Muscle layer of colon (tissue), 2 donors: ENCODE measurements around the gene AHRR.
"Not testable (repeated sequence)": the region's sequence is repeated elsewhere in the genome, so short reads cannot be mapped to it uniquely, and the experiment has no call there.

Experiments used
- H3K27ac ChIP-seq: one replicate; pipeline ENCODE4 v1.7.0; 2013; ENCODE audit warnings: low read depth, mild to moderate bottlenecking, low read length, moderate library complexity
- H3K27me3 ChIP-seq, 2 donors: one replicate each; pipeline ENCODE4 v1.7.0; 2013; ENCODE audit warnings: low read length in 2 of 2, mild to moderate bottlenecking in 2 of 2; ENCODE audit not compliant: insufficient read depth in 2 of 2, control insufficient read depth in 1 of 2
- H3K36me3 ChIP-seq: one replicate; pipeline ENCODE4 v1.7.0; 2013; ENCODE audit warnings: mild to moderate bottlenecking, low read length; ENCODE audit not compliant: insufficient read depth
- H3K4me1 ChIP-seq: one replicate; pipeline ENCODE4 v1.7.0; 2013; ENCODE audit warnings: mild to moderate bottlenecking, low read length; ENCODE audit not compliant: insufficient read depth
- H3K4me3 ChIP-seq, 2 donors: one replicate each; pipeline ENCODE4 v1.7.0; 2013; ENCODE audit warnings: low read length in 2 of 2, low read depth in 1 of 2, mild to moderate bottlenecking in 1 of 2, moderate library complexity in 1 of 2
- H3K9ac ChIP-seq: one replicate; pipeline ENCODE4 v1.7.0; 2013; ENCODE audit warnings: low read length
- H3K9me3 ChIP-seq: one replicate; pipeline ENCODE4 v1.7.0; 2013; ENCODE audit warnings: mild to moderate bottlenecking, low read length
- donor health status: abdominal sarcoma.
- donor health status: Adenocarcinoma of cecum.

The AHRR gene

GRCh38 chr5:399296-400281 lies 78.1 kb downstream of the AHRR start:
- Histone ChIP-seq H3K27ac (no peak overlapping the region), H3K4me3 (peak overlapping the region in 1 of 2 donors; percentile 41), H3K9ac (no peak overlapping the region)

GRCh38 chr5:400282-401145 lies 79.0 kb downstream of the AHRR start:
- Histone ChIP-seq H3K9me3 (no peaks in the 10 kb centered on the region), H3K4me1 (peaks cover 12% of the 10 kb centered on the region), H3K4me3 (peak overlapping the region in 1 of 2 donors; percentile 41), H3K27me3 (no peaks in the 10 kb centered on the region), H3K9ac (no peak overlapping the region), H3K27ac (no peak overlapping the region), H3K36me3 (no peaks in the 10 kb centered on the region)

More at GRCh38 chr5:399296-400281, 78.1 kb downstream of the AHRR start:
- Histone ChIP-seq H3K36me3 (no peaks in the 10 kb centered on the region), H3K4me1 (peaks cover 12% of the 10 kb centered on the region), H3K9me3 (no peaks in the 10 kb centered on the region), H3K27me3 (no peaks in the 10 kb centered on the region)

- H3K4me1 ChIP-seq: peaks cover 12% of the 10 kb centered on the region
- no peak overlapping the region for H3K9ac ChIP-seq
- H3K27ac ChIP-seq: no peak overlapping the region
- no peaks in the 10 kb centered on the region for H3K27me3 ChIP-seq
- no peaks in the 10 kb centered on the region for H3K9me3 ChIP-seq
- no peak overlapping the region for H3K4me3 ChIP-seq
- no peaks in the 10 kb centered on the region for H3K36me3 ChIP-seq
Measured at GRCh38 chr5:401146-402034, 79.9 kb downstream of the AHRR start.

GRCh38 chr5:402219-402614 lies 80.7 kb downstream of the AHRR start:
- H3K4me3 ChIP-seq, H3K27ac ChIP-seq: not testable (repeated sequence)

GRCh38 chr5:402615-403359 lies 81.3 kb downstream of the AHRR start:
- no peak overlapping the region for H3K9ac ChIP-seq
- no peaks in the 10 kb centered on the region for H3K36me3 ChIP-seq
- no peak overlapping the region for H3K27ac ChIP-seq
- H3K9me3 ChIP-seq: no peaks in the 10 kb centered on the region
- no peaks in the 10 kb centered on the region for H3K27me3 ChIP-seq
- peaks cover 12% of the 10 kb centered on the region for H3K4me1 ChIP-seq
- H3K4me3 ChIP-seq: no peak overlapping the region

More at GRCh38 chr5:402219-402614, 80.7 kb downstream of the AHRR start:
- H3K9me3 ChIP-seq, H3K9ac ChIP-seq, H3K36me3 ChIP-seq, H3K27me3 ChIP-seq: not testable (repeated sequence)
- peaks cover 12% of the 10 kb centered on the region for H3K4me1 ChIP-seq

GRCh38 chr5:403995-404394 lies 82.5 kb downstream of the AHRR start:
- H3K9me3 ChIP-seq: no peaks in the 10 kb centered on the region
- H3K27me3 ChIP-seq: no peaks in the 10 kb centered on the region
- no peak overlapping the region for H3K9ac ChIP-seq
- H3K4me1 ChIP-seq: peaks cover 12% of the 10 kb centered on the region
- no peak overlapping the region for H3K27ac ChIP-seq
- H3K4me3 ChIP-seq: no peak overlapping the region
- H3K36me3 ChIP-seq: no peaks in the 10 kb centered on the region

- Histone ChIP-seq H3K9me3 (no peaks in the 10 kb centered on the region), H3K27me3 (no peaks in the 10 kb centered on the region), H3K4me3 (no peak overlapping the region), H3K36me3 (no peaks in the 10 kb centered on the region), H3K4me1 (peaks cover 7% of the 10 kb centered on the region), H3K9ac (no peak overlapping the region), H3K27ac (no peak overlapping the region)
Measured at GRCh38 chr5:404666-405241, 83.2 kb downstream of the AHRR start.

- H3K4me1 ChIP-seq: peaks cover under 1% of the 10 kb centered on the region
- H3K9ac ChIP-seq: no peak overlapping the region
- H3K9me3 ChIP-seq: no peaks in the 10 kb centered on the region
- no peak overlapping the region for H3K27ac ChIP-seq
- H3K27me3 ChIP-seq: no peaks in the 10 kb centered on the region
- no peak overlapping the region for H3K4me3 ChIP-seq
- H3K36me3 ChIP-seq: no peaks in the 10 kb centered on the region
Measured at GRCh38 chr5:405421-405820, 83.9 kb downstream of the AHRR start.

GRCh38 chr5:406041-406440 lies 84.5 kb downstream of the AHRR start:
- Histone ChIP-seq H3K9ac (no peak overlapping the region), H3K4me1 (no peaks in the 10 kb centered on the region), H3K27me3 (no peaks in the 10 kb centered on the region), H3K9me3 (no peaks in the 10 kb centered on the region), H3K36me3 (no peaks in the 10 kb centered on the region), H3K4me3 (no peak overlapping the region), H3K27ac (no peak overlapping the region)

- no peak overlapping the region for H3K9ac ChIP-seq
- no peaks in the 10 kb centered on the region for H3K4me1 ChIP-seq
- H3K27me3 ChIP-seq: no peaks in the 10 kb centered on the region
- H3K4me3 ChIP-seq: no peak overlapping the region
- no peaks in the 10 kb centered on the region for H3K9me3 ChIP-seq
- no peak overlapping the region for H3K27ac ChIP-seq
- no peaks in the 10 kb centered on the region for H3K36me3 ChIP-seq
Measured at GRCh38 chr5:407051-407450, 85.5 kb downstream of the AHRR start.
